Activated CD4-positive, alpha-beta T cell treated with anti-CD3 and anti-CD28 coated beads, Interleukin-2, amount 10 ng/mL, durations not matched to agents 7 days and 5 days (primary cell): ENCODE results near the gene SOX30. TPM values are rescaled to one million over a fixed set of nuclear protein-coding genes. Genes with fewer than 3 reads are reported as not detected.

Experiments used
- CTCF ChIA-PET: fragments of 350-600 bp; sonication (Branson Sonifier 250); formaldehyde crosslinking; loops from one replicate; lab custom pipeline; 2021; ENCODE audit warnings: antibody characterized with exemption; lab: Charles Lee
- POLR2A ChIA-PET: fragments of 350-600 bp; sonication (Branson Sonifier 250); formaldehyde crosslinking; loops from one replicate; lab custom pipeline; 2021; ENCODE audit warnings: antibody characterized with exemption; lab: Charles Lee
- DNase-seq: peaks from one replicate; pipeline ENCODE4 v3.0.0-alpha.2; 2020
- H3K27ac Mint-ChIP-seq: one replicate; pipeline ENCODE4 v1.8.0; 2021; ENCODE audit warnings: mild to moderate bottlenecking, moderate library complexity, mixed read lengths
- H3K27me3 Mint-ChIP-seq: one replicate; pipeline ENCODE4 v1.8.0; 2021; ENCODE audit warnings: mixed read lengths
- H3K36me3 Mint-ChIP-seq: one replicate; pipeline ENCODE4 v1.8.0; 2021; ENCODE audit warnings: low read depth, mixed read lengths
- H3K4me1 Mint-ChIP-seq: one replicate; pipeline ENCODE4 v1.8.0; 2021; ENCODE audit warnings: mixed read lengths
- H3K4me3 Mint-ChIP-seq: one replicate; pipeline ENCODE4 v1.8.0; 2021; ENCODE audit warnings: mild to moderate bottlenecking, moderate library complexity, mixed read lengths
- H3K9me3 Mint-ChIP-seq: one replicate; pipeline ENCODE4 v1.8.0; 2021; ENCODE audit warnings: mixed read lengths
- total RNA-seq, 2 experiments: library from RNA; stranded (reverse); gene quantifications; one replicate each; pipeline ENCODE4 v1.2.3, GENCODE V29; 2021

The SOX30 gene
- total RNA-seq, 2 experiments from 2014 or later, result 0.10 TPM; not detected in 1

DNA sequence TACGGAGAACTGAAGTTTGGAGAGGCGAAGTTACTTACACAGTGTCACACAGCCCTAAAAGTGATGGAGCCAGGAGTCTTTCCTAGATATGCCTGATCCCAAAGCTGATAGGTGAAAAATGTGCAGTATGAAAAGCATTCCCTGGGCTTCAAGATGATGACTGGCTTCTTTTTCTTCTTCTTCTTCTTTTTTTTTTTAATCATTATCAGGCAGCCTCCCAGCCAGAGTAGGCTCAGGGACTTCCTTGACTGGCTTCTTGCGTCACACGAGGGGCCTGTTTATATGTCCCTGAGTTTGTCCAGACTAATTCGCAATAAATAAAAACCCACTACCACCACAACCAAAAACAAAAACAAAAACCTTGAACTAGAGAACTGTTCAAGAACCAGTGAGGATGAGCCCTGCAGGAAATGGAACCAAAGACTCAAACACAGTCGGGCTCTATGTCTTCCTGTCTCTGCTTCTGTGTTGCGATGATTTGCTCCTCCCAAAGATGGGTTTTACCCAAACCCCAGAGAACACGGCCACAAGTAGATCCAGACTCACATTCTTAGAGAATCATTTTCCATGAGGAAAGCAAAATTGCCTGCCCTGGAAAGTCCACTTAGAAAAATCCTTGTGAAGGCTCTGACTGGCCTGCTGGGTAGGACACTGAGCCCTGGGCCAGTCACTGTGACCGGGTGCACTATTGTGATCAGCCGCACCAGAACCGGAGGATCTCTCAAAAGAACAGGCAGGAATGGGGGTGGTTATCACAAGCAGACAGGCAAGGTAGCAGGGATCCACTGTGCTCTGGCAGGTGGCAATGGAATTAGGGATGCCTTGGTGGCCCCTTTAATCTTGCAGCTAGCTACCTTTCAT, 38.6 kb downstream of the SOX30 start:
- POLR2A ChIA-PET, result interaction anchor here (0.7 kb wide), 1 partner anchor 44 kb away, joined by 3 read pairs; no protein-coding TSS in a partner anchor
- CTCF ChIA-PET, result interaction anchor here (1.2 to 2.0 kb wide), 4 partner anchors 16 to 130 kb away, joined by 3 to 8 read pairs (median 6); partner anchors contain the start of gene LSM11
- DNase-seq, result peak; percentile 23
- H3K9me3 Mint-ChIP-seq, result peaks cover 14% of the 10 kb centered on the region
- peak overlapping the region; percentile 82 for H3K27ac Mint-ChIP-seq
- no peaks in the 10 kb centered on the region for H3K27me3 Mint-ChIP-seq
- no peaks in the 10 kb centered on the region for H3K36me3 Mint-ChIP-seq
- peaks cover 48% of the 10 kb centered on the region for H3K4me1 Mint-ChIP-seq
- peak overlapping the region; percentile 19 for H3K4me3 Mint-ChIP-seq

DNA sequence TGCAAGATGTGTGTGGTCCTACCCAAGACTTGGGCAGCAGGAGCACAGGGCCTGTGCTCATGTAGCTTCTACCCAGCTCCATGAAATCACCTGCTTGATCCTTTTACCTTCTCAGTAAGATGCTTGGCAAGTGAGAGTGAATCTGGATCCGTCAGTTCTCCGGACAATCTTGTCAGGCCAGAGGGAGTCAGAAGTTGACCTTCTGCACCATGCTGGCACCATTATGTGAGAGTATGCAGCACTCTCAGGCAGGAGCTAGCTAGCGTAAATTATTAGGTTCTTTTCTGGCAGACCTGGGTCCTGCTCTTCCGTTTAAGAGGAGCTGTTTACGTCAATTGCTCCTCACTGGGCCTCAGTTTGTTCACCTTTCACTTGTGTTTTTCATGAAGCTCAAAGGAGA, 39.7 kb downstream of the SOX30 start:
- H3K27me3 Mint-ChIP-seq, result no peaks in the 10 kb centered on the region
- peaks cover 59% of the 10 kb centered on the region for H3K4me1 Mint-ChIP-seq
- peaks cover 8% of the 10 kb centered on the region for H3K9me3 Mint-ChIP-seq
- H3K4me3 Mint-ChIP-seq, result no peak overlapping the region
- ChIA-PET CTCF (interaction anchor here (0.5 to 2.0 kb wide), 7 partner anchors 12 to 845 kb away, joined by 3 to 8 read pairs (median 3); no protein-coding TSS in a partner anchor), POLR2A (interaction anchor here (0.7 kb wide), 1 partner anchor 43 kb away, joined by 3 read pairs; no protein-coding TSS in a partner anchor)
- peaks cover 2% of the 10 kb centered on the region for H3K36me3 Mint-ChIP-seq
- no peak for DNase-seq
- H3K27ac Mint-ChIP-seq, result peak overlapping the region; percentile 82

GRCh38 chr5:157611571-157612476, 40.4 kb downstream of the SOX30 start:
- POLR2A ChIA-PET, result interaction anchor here (0.6 kb wide), 1 partner anchor 41 kb away, joined by 3 read pairs; no protein-coding TSS in a partner anchor
- Mint-ChIP-seq H3K4me1 (peaks cover 66% of the 10 kb centered on the region), H3K27ac (no peak overlapping the region), H3K36me3 (peaks cover 2% of the 10 kb centered on the region), H3K4me3 (no peak overlapping the region), H3K9me3 (peaks cover 5% of the 10 kb centered on the region), H3K27me3 (no peaks in the 10 kb centered on the region)
- CTCF ChIA-PET, result interaction anchor here (0.5 to 4.6 kb wide), 9 partner anchors 13 to 844 kb away, joined by 3 to 30 read pairs (median 3); no protein-coding TSS in a partner anchor
- DNase-seq, result no peak

- CTCF ChIA-PET, result interaction anchor here (0.6 to 4.6 kb wide), 2 partner anchors 15 to 146 kb away, joined by 3 to 30 read pairs; no protein-coding TSS in a partner anchor
- peaks cover 5% of the 10 kb centered on the region for H3K9me3 Mint-ChIP-seq
- no peak overlapping the region for H3K4me3 Mint-ChIP-seq
- H3K4me1 Mint-ChIP-seq, result peaks cover 70% of the 10 kb centered on the region
- no peak for DNase-seq
- no peak overlapping the region for H3K27ac Mint-ChIP-seq
- H3K27me3 Mint-ChIP-seq, result no peaks in the 10 kb centered on the region
- POLR2A ChIA-PET, result no interaction called here
- H3K36me3 Mint-ChIP-seq, result peaks cover 2% of the 10 kb centered on the region
These were observed 41.2 kb downstream of the SOX30 start for GRCh38 chr5:157610990-157611389.

DNA sequence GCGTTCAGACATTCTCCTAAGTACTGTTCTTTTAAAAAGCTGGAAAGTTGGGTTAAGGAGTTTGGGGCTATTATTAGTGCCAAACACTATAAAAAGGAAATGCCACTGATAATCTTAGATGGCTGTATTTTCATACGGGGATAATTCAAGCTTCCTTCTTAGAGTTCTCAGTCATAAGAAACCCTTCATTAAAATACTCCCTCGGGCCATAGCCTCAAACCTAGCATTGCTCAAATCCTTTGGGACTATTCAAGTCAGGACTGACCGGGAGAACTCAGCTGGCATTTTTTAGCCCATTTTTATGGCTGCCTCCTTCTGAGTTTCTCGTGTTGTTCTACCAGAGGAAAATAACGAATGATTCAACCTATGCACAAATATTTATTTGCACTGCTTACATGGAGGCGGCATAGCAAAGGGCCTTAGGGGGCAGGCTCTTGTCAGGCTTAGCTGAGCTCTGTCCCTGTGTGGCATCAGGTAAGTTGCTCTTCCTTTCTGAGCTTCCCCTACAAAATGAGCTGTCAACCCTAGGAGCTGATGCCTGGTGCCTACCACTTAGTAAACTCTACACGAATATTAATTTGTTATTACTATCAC, 43.2 kb downstream of the SOX30 start:
- H3K27me3 Mint-ChIP-seq, result no peaks in the 10 kb centered on the region
- H3K27ac Mint-ChIP-seq, result no peak overlapping the region
- H3K4me1 Mint-ChIP-seq, result peaks cover 78% of the 10 kb centered on the region
- H3K4me3 Mint-ChIP-seq, result no peak overlapping the region
- ChIA-PET CTCF (interaction anchor here (0.6 to 4.6 kb wide), 5 partner anchors 13 to 139 kb away, joined by 3 to 30 read pairs (median 3); no protein-coding TSS in a partner anchor), POLR2A (no interaction called here)
- H3K9me3 Mint-ChIP-seq, result peaks cover under 1% of the 10 kb centered on the region
- DNase-seq, result no peak
- peaks cover 2% of the 10 kb centered on the region for H3K36me3 Mint-ChIP-seq

DNA sequence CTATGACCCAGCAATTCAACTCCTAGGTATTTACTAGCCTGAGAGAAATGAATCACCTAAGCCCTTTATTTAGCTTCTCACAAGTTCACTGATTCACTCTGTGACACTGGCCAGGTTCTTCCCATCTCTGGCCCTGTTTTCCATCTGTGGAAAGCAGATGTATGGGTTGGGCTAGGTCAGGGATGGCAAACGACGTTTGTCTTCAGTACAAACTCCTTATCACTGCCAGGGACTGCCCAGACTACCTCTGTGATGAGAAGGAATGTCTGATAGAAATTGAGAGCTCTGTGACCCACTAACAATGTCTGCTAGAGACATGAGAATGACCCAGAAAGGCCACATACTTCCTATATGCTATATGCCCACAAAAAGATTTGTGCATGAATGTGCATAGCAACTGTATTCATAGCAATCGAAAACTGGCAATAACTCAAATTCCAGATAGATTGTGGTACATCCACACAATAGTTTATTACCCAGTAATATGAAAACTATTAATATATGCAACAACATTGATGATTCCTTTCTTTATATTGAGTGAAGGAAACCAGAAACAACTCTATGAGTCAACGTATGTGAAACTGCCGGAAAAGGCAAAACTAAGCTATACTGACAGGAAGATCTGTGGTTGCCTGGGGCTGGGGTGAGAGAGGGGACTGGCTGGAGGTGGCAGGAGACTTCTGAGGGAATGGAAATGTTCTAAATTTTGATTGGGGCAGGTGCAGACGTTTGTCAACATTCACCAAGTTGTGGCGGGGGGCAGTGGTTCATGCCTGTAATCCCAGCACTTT, 44.7 kb downstream of the SOX30 start:
- Mint-ChIP-seq H3K27ac (peak overlapping the region; percentile 77), H3K4me1 (peaks cover 79% of the 10 kb centered on the region), H3K9me3 (no peaks in the 10 kb centered on the region), H3K4me3 (peak overlapping the region; percentile 37), H3K36me3 (peaks cover 2% of the 10 kb centered on the region), H3K27me3 (no peaks in the 10 kb centered on the region)
- peak; percentile 78 for DNase-seq
- ChIA-PET POLR2A (no interaction called here), CTCF (interaction anchor here (0.7 to 4.6 kb wide), 9 partner anchors 10 to 111 kb away, joined by 3 to 30 read pairs (median 3); no protein-coding TSS in a partner anchor)

- ChIA-PET POLR2A (no interaction called here), CTCF (no interaction called here)
- H3K4me1 Mint-ChIP-seq, result peaks cover 79% of the 10 kb centered on the region
These were observed 46.2 kb downstream of the SOX30 start for GRCh38 chr5:157606046-157606445.

DNA sequence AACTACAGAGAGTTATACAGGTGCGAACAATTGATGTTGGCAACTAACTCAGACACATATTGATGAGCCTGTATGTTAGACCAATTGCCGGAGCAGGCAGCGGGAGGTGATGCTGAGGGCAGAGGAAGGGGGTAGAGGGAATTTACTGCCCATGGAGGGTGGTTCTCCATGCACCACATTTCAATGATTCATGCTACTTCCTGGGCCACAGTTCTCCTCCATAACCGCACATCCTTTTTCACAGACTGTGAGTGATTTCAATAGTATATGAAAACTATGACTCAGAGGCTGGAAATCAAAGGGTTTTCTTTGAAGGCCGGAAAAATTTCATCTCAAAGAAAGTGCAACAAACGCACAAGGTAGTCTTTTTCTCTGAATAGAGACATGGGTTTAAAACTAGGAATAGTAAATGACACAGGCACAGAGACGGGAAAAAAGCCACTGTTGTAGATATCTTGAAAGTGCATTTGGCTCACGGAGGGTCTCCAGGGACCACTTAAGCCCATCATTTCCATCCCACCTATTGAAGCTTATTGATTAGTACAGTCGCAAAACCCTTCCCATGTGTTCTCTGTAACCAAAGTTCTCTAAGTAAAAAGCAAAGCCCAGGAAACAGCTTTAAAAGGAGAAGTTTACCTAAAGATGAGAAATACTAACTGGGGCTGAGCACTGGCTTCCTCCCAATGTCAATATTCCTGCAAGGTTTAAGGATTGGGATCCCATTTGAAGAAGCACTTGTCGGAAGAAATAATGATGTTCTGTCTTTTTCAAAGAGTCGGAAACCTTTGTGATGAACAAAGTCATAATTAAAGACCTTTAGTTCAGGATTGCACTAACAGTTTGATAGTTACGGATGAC, 48.7 kb downstream of the SOX30 start:
- peak; percentile 83 for DNase-seq

More at GRCh38 chr5:157606046-157606445, 46.2 kb downstream of the SOX30 start:
- no peaks in the 10 kb centered on the region for H3K27me3 Mint-ChIP-seq
- H3K36me3 Mint-ChIP-seq, result peaks cover 2% of the 10 kb centered on the region
- no peak overlapping the region for H3K4me3 Mint-ChIP-seq
- no peak overlapping the region for H3K27ac Mint-ChIP-seq
- no peaks in the 10 kb centered on the region for H3K9me3 Mint-ChIP-seq
- DNase-seq, result no peak

DNA sequence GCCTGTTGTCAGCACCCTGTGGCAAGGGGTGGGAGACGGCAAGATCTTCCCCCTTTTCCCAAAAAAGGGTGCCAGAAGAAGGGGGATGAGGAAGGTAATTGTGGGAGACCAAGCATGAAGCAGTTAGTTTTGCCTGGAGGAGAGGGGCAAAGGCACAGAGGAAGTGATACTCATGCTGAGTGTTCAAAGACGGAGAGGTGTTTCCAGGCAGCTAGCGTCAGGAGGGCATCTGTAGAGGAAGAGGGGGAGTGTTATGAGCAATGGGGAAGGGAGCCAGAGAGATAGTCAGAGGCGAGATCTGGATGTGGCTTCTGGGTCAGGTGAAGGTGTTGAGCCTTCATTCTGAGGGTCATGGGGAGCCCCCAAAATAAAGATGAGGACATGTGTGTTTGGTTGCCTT, 49.7 kb downstream of the SOX30 start:
- H3K27me3 Mint-ChIP-seq, result no peaks in the 10 kb centered on the region
- POLR2A ChIA-PET, result no interaction called here
- peak overlapping the region; percentile 83 for H3K27ac Mint-ChIP-seq
- peaks cover 8% of the 10 kb centered on the region for H3K36me3 Mint-ChIP-seq
- peaks cover 85% of the 10 kb centered on the region for H3K4me1 Mint-ChIP-seq
- H3K9me3 Mint-ChIP-seq, result peaks cover 5% of the 10 kb centered on the region
- no peak overlapping the region for H3K4me3 Mint-ChIP-seq
- CTCF ChIA-PET, result no interaction called here
- DNase-seq, result peak; percentile 39

More for the DNA sequence above, 48.7 kb downstream of the SOX30 start:
- Mint-ChIP-seq H3K4me1 (peaks cover 85% of the 10 kb centered on the region), H3K36me3 (peaks cover 6% of the 10 kb centered on the region), H3K9me3 (peaks cover 4% of the 10 kb centered on the region), H3K27me3 (no peaks in the 10 kb centered on the region), H3K27ac (peak overlapping the region; percentile 83), H3K4me3 (peak overlapping the region; percentile 41)
- POLR2A ChIA-PET, result interaction anchor here (0.7 kb wide), 1 partner anchor 9 kb away, joined by 3 read pairs; no protein-coding TSS in a partner anchor
- CTCF ChIA-PET, result interaction anchor here (0.6 to 0.7 kb wide), 2 partner anchors 23 to 171 kb away, joined by 3 read pairs; no protein-coding TSS in a partner anchor

GRCh38 chr5:157600252-157600651, 52.0 kb downstream of the SOX30 start:
- no peak for DNase-seq
- Mint-ChIP-seq H3K9me3 (peaks cover 8% of the 10 kb centered on the region), H3K4me3 (no peak overlapping the region)

More at GRCh38 chr5:157600252-157600651, 52.0 kb downstream of the SOX30 start:
- ChIA-PET CTCF (interaction anchor here (0.6 to 0.7 kb wide), 2 partner anchors 77 to 444 kb away, joined by 3 read pairs; no protein-coding TSS in a partner anchor), POLR2A (no interaction called here)
- Mint-ChIP-seq H3K27me3 (no peaks in the 10 kb centered on the region), H3K27ac (peak overlapping the region; percentile 34), H3K4me1 (peaks cover 94% of the 10 kb centered on the region), H3K36me3 (peaks cover 12% of the 10 kb centered on the region)
